ENCODE results near the gene FTCD.

The FTCD gene

DNA sequence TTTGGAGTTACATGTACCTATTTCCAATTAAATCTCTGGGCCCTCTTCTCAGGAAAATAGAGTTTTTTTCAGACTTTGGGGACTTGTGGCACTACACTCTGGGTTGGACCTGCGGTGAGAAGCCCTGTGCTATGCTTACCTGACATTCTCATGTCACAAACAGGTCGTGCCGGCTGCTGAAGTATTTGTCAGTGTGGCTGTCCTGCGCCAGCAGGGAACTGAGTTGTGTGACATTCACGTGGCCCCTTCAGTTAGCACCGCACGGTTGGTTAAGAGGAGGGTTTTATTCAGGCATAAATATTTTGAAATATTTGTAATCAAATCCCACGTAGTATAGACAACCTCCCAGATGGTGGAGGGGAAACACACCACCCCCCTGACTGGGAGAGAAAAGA, 63.8 kb downstream of the FTCD start:
- no peak for DNase-seq
- in situ Hi-C loops (cut with HindIII; ENCODE audit: low pct_ligation_motif_present, low pct_unique_long_range_greater_than_20kb, low sequenced_read_pairs), result no loop called here

- DNase-seq, result no peak
- in situ Hi-C loops (cut with HindIII; ENCODE audit: low pct_ligation_motif_present, low pct_unique_long_range_greater_than_20kb, low sequenced_read_pairs), result no loop called here
These were observed 64.3 kb downstream of the FTCD start for GRCh38 chr21:46091118-46091517.

DNA sequence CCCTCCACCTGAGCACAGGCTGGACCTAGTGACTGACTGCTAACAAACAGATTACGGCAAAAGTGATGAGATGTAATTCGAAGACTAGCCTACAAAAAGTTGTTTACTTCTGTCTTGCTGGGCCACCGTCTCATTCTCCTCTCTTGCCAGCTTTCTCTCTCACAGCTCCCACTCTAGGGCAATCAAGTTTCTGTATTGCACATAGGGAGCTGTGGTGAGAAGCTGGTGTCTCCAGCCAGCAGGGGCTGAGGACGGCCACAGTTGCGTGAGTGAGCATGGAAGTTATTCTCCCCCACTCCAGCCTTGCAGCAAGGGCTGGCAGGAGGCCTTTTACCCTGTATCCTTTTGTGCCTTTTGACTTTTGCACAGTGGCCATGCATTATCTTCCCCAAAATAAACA, 66.1 kb downstream of the FTCD start:
- DNase-seq, result no peak
- in situ Hi-C loops (cut with HindIII; ENCODE audit: low pct_ligation_motif_present, low pct_unique_long_range_greater_than_20kb, low sequenced_read_pairs), result no loop called here

GRCh38 chr21:46088189-46088588, 67.2 kb downstream of the FTCD start:
- in situ Hi-C loops (cut with HindIII; ENCODE audit: low pct_ligation_motif_present, low pct_unique_long_range_greater_than_20kb, low sequenced_read_pairs), result no loop called here
- DNase-seq, result no peak

- in situ Hi-C loops (cut with HindIII; ENCODE audit: low pct_ligation_motif_present, low pct_unique_long_range_greater_than_20kb, low sequenced_read_pairs), result no loop called here
- no peak for DNase-seq
These were observed 67.7 kb downstream of the FTCD start for GRCh38 chr21:46087641-46088040.
